Measurements from ENCODE around the gene PDZD2. TPM values are rescaled to one million over a fixed set of nuclear protein-coding genes. Genes with fewer than 3 reads are reported as not detected.

The PDZD2 gene
- total RNA-seq, 1 donor from 2014 or later, result 4.3 TPM

- Mint-ChIP-seq H3K9me3 (peaks cover 3% of the 10 kb centered on the region), H3K4me1 (ENCODE audit: unreplicated experiment) (peaks cover 9% of the 10 kb centered on the region), H3K27me3 (peaks cover 18% of the 10 kb centered on the region), H3K36me3 (no peaks in the 10 kb centered on the region), H3K4me3 (peak overlapping the region; percentile 29), H3K27ac (no peak overlapping the region)
- TF ChIP-seq, protein P1, sequence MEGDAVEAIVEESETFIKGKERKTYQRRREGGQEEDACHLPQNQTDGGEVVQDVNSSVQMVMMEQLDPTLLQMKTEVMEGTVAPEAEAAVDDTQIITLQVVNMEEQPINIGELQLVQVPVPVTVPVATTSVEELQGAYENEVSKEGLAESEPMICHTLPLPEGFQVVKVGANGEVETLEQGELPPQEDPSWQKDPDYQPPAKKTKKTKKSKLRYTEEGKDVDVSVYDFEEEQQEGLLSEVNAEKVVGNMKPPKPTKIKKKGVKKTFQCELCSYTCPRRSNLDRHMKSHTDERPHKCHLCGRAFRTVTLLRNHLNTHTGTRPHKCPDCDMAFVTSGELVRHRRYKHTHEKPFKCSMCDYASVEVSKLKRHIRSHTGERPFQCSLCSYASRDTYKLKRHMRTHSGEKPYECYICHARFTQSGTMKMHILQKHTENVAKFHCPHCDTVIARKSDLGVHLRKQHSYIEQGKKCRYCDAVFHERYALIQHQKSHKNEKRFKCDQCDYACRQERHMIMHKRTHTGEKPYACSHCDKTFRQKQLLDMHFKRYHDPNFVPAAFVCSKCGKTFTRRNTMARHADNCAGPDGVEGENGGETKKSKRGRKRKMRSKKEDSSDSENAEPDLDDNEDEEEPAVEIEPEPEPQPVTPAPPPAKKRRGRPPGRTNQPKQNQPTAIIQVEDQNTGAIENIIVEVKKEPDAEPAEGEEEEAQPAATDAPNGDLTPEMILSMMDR (conservative IDR thresholded peaks at IDR 0.05), result no peak
- DNase-seq (ENCODE audit: extremely low spot score, unreplicated experiment), result no peak
These were observed 1.1 kb upstream of the PDZD2 start for GRCh38 chr5:31637851-31638250.

GRCh38 chr5:31638345-31638744 is 586 bp upstream of the PDZD2 start:
- TF ChIP-seq, protein P1 (conservative IDR thresholded peaks at IDR 0.05), result no peak
- no peaks in the 10 kb centered on the region for H3K9me3 Mint-ChIP-seq
- H3K4me1 Mint-ChIP-seq (ENCODE audit: unreplicated experiment), result peaks cover 9% of the 10 kb centered on the region
- H3K4me3 Mint-ChIP-seq, result peak overlapping the region; percentile 95
- DNase-seq (ENCODE audit: extremely low spot score, unreplicated experiment), result no peak
- no peaks in the 10 kb centered on the region for H3K36me3 Mint-ChIP-seq
- H3K27me3 Mint-ChIP-seq, result peaks cover 17% of the 10 kb centered on the region
- peak overlapping the region; percentile 80 for H3K27ac Mint-ChIP-seq

- Mint-ChIP-seq H3K36me3 (no peaks in the 10 kb centered on the region), H3K27me3 (peaks cover 22% of the 10 kb centered on the region), H3K4me1 (ENCODE audit: unreplicated experiment) (peaks cover 9% of the 10 kb centered on the region), H3K27ac (no peak overlapping the region), H3K9me3 (no peaks in the 10 kb centered on the region), H3K4me3 (no peak overlapping the region)
- TF ChIP-seq, protein P1 (conservative IDR thresholded peaks at IDR 0.05), result no peak
- DNase-seq (ENCODE audit: extremely low spot score, unreplicated experiment), result no peak
These were observed 815 bp downstream of the PDZD2 start for GRCh38 chr5:31639481-31640411.

DNA sequence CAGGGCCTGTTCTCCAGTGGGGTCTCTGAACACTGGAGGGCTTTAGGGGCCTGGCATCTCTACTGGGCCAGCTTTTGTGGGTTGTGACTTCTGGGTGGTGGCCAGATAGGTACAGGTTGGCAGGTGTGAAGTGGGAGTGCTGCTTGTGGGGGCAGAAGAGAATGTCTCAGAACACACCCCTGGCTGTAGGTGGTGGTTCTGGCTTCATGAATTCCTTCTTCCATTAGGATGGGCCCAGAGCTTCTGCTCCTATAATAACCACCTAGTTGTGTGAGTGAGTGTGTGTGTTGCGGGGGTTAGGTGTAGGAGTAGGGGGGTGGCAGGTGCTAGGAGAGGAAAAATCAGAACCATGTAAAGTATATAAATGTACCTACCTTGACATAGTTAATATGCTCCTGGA is 1.6 kb downstream of the PDZD2 start:
- TF ChIP-seq, protein P1 (conservative IDR thresholded peaks at IDR 0.05), result no peak
- H3K9me3 Mint-ChIP-seq, result no peaks in the 10 kb centered on the region
- H3K27me3 Mint-ChIP-seq, result peaks cover 24% of the 10 kb centered on the region
- DNase-seq (ENCODE audit: extremely low spot score, unreplicated experiment), result no peak
- H3K4me1 Mint-ChIP-seq (ENCODE audit: unreplicated experiment), result peaks cover 9% of the 10 kb centered on the region
- no peak overlapping the region for H3K27ac Mint-ChIP-seq
- no peaks in the 10 kb centered on the region for H3K36me3 Mint-ChIP-seq
- H3K4me3 Mint-ChIP-seq, result no peak overlapping the region

DNA sequence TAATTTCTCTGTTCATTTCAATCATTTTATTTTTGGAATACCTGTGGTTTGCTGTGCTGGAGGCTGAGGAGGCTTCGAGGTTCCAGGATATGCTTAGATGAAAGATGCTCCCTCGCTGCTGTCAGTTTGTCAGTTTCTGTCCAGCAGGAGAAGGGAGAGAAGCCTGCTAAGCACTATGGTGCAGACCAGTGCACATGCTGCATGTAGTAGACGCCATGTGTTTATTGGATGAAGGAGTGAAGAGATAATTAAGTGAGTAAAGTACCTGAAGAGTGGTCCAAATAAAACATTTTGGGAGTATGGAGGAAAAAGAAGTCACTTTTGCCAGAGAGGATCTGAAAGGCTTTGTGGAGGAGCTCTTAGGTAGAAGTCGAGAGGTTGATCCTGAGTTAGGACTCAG is 2.1 kb downstream of the PDZD2 start:
- Mint-ChIP-seq H3K36me3 (no peaks in the 10 kb centered on the region), H3K27me3 (peaks cover 24% of the 10 kb centered on the region), H3K9me3 (no peaks in the 10 kb centered on the region), H3K4me1 (ENCODE audit: unreplicated experiment) (peaks cover 9% of the 10 kb centered on the region), H3K27ac (no peak overlapping the region), H3K4me3 (no peak overlapping the region)
- TF ChIP-seq, protein P1 (conservative IDR thresholded peaks at IDR 0.05), result no peak
- no peak for DNase-seq (ENCODE audit: extremely low spot score, unreplicated experiment)
